Body of pancreas (tissue), 4 donors: ENCODE measurements around the gene CTAG1A. TPM values are rescaled to one million over a fixed set of nuclear protein-coding genes. Genes with fewer than 3 reads are reported as not detected.

Experiments
- ATAC-seq: fragments of 150-250 bp; one replicate; pipeline ENCODE4 v1.9.1; 2016
- DNase-seq, 4 donors: peaks; one replicate each; pipeline ENCODE4 v3.0.0-alpha.2; 2019
- H3K27ac ChIP-seq, 4 donors: fragments of 200-600 bp; sonication (generic); 1 replicate in 3 of 4; 2 replicates in 1 of 4; pipeline versions ENCODE4 v1.5.1 to v1.6.1; 2016 to 2019; ENCODE audit warnings: mild to moderate bottlenecking in 1 of 4, mixed read lengths in 1 of 4, moderate library complexity in 1 of 4
- H3K27me3 ChIP-seq, 2 donors: fragments of 200-600 bp; sonication (generic); one replicate each; pipeline ENCODE4 v1.6.0; 2016; ENCODE audit warnings: mild to moderate bottlenecking in 1 of 2
- H3K36me3 ChIP-seq, 2 donors: fragments of 200-600 bp; sonication (generic); replicated peaks in 1 of 2; 2 replicates each; pipeline ENCODE4 v1.5.1; 2016; ENCODE audit warnings: low read depth in 2 of 2; ENCODE audit not compliant: insufficient read depth in 1 of 2
- H3K4me1 ChIP-seq: fragments of 200-600 bp; sonication (generic); one replicate; pipeline ENCODE4 v1.6.0; 2016
- H3K4me3 ChIP-seq, 2 donors: fragments of 200-600 bp; sonication (generic); 1 replicate in 1 of 2; 2 replicates in 1 of 2; pipeline ENCODE4 v1.5.1; 2016 to 2019
- H3K9me3 ChIP-seq, 3 donors: fragments of 200-600 bp; sonication (generic); 1 replicate in 2 of 3; 2 replicates in 1 of 3; pipeline ENCODE4 v1.5.1; 2016
- POLR2A ChIP-seq, 3 donors: fragments of 450-650 bp; IDR thresholded peaks; one replicate each; pipeline ENCODE4 v1.6.1; 2016; ENCODE audit warnings: antibody characterized with exemption in 3 of 3, mild to moderate bottlenecking in 2 of 3
- WGBS, 2 donors: methylation state at CpG; one replicate each; pipeline ENCODE4 v1.1.5; 2017; 5-methylcytosine and 5-hydroxymethylcytosine counted together
- intact Hi-C: fragments of 100-400 bp; cut with DNase I; formaldehyde crosslinking; loops from one replicate; pipeline ENCODE4 v1.15.1; 2023
- total RNA-seq, 2 donors: library from RNA; depleted of rRNA; stranded (reverse); fragments of >200 nt; gene quantifications; one replicate each; pipeline ENCODE4 v1.1.0, GENCODE V29; 2016
- TF ChIP-seq, protein P1 (sequence below), 7 experiments: fragments of 450-650 bp in 4 of 7; fragments of 200-600 bp in 3 of 7; sonication (generic) in 3 of 7; IDR thresholded peaks; one replicate each; pipeline ENCODE4 v1.5.1; 2016 to 2019; ENCODE audit warnings: antibody characterized with exemption in 7 of 7

CTAG1A gene
- total RNA-seq, 2 donors from 2014 or later, result not detected

DNA sequence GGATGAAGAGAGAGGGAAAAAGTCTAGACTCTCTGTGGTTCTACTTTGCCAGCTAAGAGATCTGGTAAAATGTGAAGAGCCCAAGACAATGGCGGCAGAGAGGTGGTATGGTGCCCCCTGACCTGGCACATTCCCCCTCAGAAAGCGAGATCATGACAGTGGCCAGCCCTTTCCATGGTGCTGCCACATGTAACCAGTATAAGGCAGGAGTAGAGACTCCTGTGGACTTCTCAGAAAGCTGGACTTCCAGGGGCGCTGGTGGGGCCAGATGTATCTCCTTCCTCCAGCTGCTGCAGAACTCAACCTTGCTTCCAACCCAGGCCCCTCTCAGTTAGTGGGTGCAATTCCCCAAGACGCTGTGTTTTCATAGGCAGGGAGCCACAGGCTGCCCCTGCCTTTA lies 9.6 kb downstream of the CTAG1A start:
- no peak for ATAC-seq
- Histone ChIP-seq H3K27ac (no peak overlapping the region), H3K9me3 (no peaks in the 10 kb centered on the region), H3K36me3 (no peaks in the 10 kb centered on the region), H3K27me3 (no peaks in the 10 kb centered on the region), H3K4me3 (no peak overlapping the region), H3K4me1 (no peaks in the 10 kb centered on the region)
- intact Hi-C loops, result no loop called here
- TF ChIP-seq, protein P1, sequence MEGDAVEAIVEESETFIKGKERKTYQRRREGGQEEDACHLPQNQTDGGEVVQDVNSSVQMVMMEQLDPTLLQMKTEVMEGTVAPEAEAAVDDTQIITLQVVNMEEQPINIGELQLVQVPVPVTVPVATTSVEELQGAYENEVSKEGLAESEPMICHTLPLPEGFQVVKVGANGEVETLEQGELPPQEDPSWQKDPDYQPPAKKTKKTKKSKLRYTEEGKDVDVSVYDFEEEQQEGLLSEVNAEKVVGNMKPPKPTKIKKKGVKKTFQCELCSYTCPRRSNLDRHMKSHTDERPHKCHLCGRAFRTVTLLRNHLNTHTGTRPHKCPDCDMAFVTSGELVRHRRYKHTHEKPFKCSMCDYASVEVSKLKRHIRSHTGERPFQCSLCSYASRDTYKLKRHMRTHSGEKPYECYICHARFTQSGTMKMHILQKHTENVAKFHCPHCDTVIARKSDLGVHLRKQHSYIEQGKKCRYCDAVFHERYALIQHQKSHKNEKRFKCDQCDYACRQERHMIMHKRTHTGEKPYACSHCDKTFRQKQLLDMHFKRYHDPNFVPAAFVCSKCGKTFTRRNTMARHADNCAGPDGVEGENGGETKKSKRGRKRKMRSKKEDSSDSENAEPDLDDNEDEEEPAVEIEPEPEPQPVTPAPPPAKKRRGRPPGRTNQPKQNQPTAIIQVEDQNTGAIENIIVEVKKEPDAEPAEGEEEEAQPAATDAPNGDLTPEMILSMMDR (IDR thresholded peaks at IDR 0.05), result no peak
- TF ChIP-seq POLR2A (IDR thresholded peaks at IDR 0.05), result no peak
- no peak for DNase-seq
- WGBS, 2 donors, result 73 to 81% methylated on average over 3 to 4 of the region's 4 CpGs

DNA sequence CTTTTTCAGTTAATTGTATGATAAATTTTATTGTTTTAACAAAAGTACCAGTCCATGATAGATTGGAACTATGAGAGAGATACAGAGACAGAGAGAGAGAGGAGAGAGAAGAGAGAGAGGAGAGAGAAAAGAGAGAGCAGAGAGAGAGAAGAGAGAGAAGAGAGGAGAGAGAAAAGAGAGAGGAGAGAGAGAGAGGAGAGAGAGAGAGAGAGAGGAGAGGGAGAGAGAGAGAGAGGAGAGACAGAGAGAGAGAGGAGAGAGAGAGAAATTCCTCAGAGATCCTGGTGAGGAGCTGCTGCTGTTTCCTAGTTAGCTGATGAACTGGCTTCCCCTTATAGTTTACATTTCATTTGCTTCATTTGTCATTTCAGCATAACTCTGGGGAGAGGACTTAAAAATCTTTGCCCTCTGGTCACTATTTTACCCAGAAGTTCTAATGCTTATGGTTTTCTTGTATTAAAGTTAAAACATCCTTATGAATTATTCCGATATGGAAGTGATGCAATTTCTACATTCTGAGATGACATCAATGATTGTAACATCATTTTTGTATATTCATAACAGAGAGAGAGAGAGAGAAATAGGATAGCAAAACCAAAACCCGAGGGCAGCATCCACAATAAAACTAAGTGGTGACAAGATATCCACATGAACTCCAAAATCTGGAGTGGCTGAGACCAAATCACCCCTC lies 10.8 kb downstream of the CTAG1A start:
- TF ChIP-seq, protein P1 (IDR thresholded peaks at IDR 0.05), result no peak
- no peak for TF ChIP-seq POLR2A (IDR thresholded peaks at IDR 0.05)

DNA sequence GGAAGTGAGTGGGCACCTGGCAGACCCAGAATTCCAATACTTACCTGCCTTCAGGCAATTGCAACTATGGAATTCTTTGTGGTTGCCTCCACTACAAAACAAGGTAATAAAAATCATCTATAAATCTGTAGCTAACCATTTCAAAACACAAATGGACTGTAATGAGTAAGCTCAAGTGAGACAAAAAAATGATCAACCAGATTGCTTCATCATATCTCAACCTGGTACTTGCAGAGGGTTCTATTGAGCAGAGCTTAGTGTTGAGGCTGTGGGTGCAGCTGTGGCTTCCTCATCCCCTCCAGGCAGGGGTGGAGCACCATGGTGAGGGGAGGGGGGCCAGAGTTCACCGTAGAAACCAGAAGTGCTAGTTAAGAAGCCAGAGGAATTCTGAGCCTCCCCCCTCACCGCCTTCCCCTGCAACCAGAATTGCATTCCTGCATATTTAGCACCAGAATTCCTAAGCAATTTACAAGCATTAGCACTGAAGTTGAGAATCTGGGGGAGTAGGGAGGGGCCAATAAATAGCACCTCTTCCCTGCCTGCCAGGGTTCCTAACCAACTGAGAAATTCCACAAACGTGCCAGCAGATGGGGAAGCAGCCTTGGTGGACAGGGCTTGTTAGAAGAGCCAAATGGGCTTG lies 11.5 kb downstream of the CTAG1A start:
- WGBS, 2 donors, result 4 to 6% methylated on average over 2 to 3 of the region's 3 CpGs
- Histone ChIP-seq H3K27me3 (no peaks in the 10 kb centered on the region), H3K36me3 (no peaks in the 10 kb centered on the region), H3K4me1 (no peaks in the 10 kb centered on the region), H3K9me3 (no peaks in the 10 kb centered on the region), H3K27ac (peak overlapping the region in 2 of 4 donors; percentile 28 to 36), H3K4me3 (no peak overlapping the region)
- ATAC-seq (peak; percentile 80), DNase-seq (peak; percentile 20 to 55 (median 24))
- intact Hi-C loops, result no loop called here
- TF ChIP-seq POLR2A (IDR thresholded peaks at IDR 0.05), result no peak
- TF ChIP-seq, protein P1 (IDR thresholded peaks at IDR 0.05), result no peak

More for the DNA sequence above, 10.8 kb downstream of the CTAG1A start:
- no peak overlapping the region for H3K27ac ChIP-seq
- H3K36me3 ChIP-seq, result no peaks in the 10 kb centered on the region
- H3K9me3 ChIP-seq, result no peaks in the 10 kb centered on the region
- H3K27me3 ChIP-seq, result no peaks in the 10 kb centered on the region
- no peak overlapping the region for H3K4me3 ChIP-seq
- no peak for DNase-seq
- 35 to 52% methylated on average over 2 of the region's 2 CpGs for WGBS, 2 donors
- ATAC-seq, result no peak
- H3K4me1 ChIP-seq, result no peaks in the 10 kb centered on the region
- intact Hi-C loops, result no loop called here

DNA sequence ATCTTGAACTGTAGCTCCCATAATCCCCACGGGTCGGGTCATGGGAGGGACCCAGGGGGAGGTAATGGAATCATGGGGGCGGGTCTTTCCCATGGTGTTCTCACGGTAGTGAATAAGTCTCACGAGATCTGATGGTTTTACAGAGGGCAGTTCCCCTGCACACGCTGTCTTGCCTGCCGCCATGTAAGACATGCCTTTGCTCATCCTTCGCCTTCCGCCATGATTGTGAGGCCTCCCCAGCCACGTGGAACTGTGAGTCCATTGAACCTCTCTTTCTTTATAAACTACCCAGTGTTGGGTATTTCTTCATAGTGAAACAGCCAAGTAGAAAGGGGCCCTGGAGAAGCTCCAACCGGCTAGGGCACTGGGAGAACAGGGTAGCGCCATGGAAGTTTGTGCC lies 12.3 kb downstream of the CTAG1A start:
- WGBS, 2 donors, result 87 to 88% methylated on average over 6 to 11 of the region's 12 CpGs
- DNase-seq (no peak), ATAC-seq (no peak)

More for the DNA sequence above, 12.3 kb downstream of the CTAG1A start:
- Histone ChIP-seq H3K27me3 (no peaks in the 10 kb centered on the region), H3K9me3 (no peaks in the 10 kb centered on the region), H3K4me1 (no peaks in the 10 kb centered on the region), H3K36me3 (no peaks in the 10 kb centered on the region), H3K4me3 (no peak overlapping the region), H3K27ac (peak overlapping the region in 1 of 4 donors; percentile 36)
- intact Hi-C loops, result no loop called here
- TF ChIP-seq, protein P1 (IDR thresholded peaks at IDR 0.05), result no peak
- TF ChIP-seq POLR2A (IDR thresholded peaks at IDR 0.05), result no peak
